Measurements from ENCODE around the gene GNB5. TPM values are rescaled to one million over a fixed set of nuclear protein-coding genes. Genes with fewer than 3 reads are reported as not detected.

GNB5 gene
- total and polyA plus RNA-seq, 8 donors = 12.2 to 28.2 (median 15.8) TPM

GRCh38 chr15:52068004-52068615 lies 123.1 kb downstream of the GNB5 start:
- no peak for DNase-seq
- ATAC-seq = no peak
- 66 to 86% methylated on average over 2 of the region's 2 CpGs for WGBS, 2 donors
- no peak for FAIRE-seq
- H3K4me3 ChIP-seq = no peak overlapping the region
- H3K27me3 ChIP-seq = no peaks in the 10 kb centered on the region
- intact Hi-C loops (cut with DNase I) = no loop called here
- H3K4me1 ChIP-seq = peaks cover 0 to 3% (median 0%) of the 10 kb centered on the region in 3 donors
- H3K27ac ChIP-seq = no peak overlapping the region
- H3K36me3 ChIP-seq = peaks cover 0 to 7% (median 0%) of the 10 kb centered on the region in 3 donors
- TF ChIP-seq CTCF (IDR thresholded peaks at IDR 0.05) = no peak
- no peaks in the 10 kb centered on the region for H3K9me3 ChIP-seq

GRCh38 chr15:52067545-52067926 lies 123.7 kb downstream of the GNB5 start:
- H3K4me1 ChIP-seq = peaks cover 0 to 3% (median 0%) of the 10 kb centered on the region in 3 donors
- H3K36me3 ChIP-seq = peaks cover 0 to 12% (median 4%) of the 10 kb centered on the region in 3 donors
- DNase-seq (no peak), FAIRE-seq (no peak), ATAC-seq (no peak)
- no peak for TF ChIP-seq CTCF (IDR thresholded peaks at IDR 0.05)
- intact Hi-C loops (cut with DNase I) = no loop called here
- no peak overlapping the region for H3K27ac ChIP-seq
- H3K27me3 ChIP-seq = no peaks in the 10 kb centered on the region
- H3K9me3 ChIP-seq = no peaks in the 10 kb centered on the region
- no peak overlapping the region for H3K4me3 ChIP-seq

- FAIRE-seq (no peak), ATAC-seq (no peak), DNase-seq (no peak)
- peaks cover 0 to 18% (median 4%) of the 10 kb centered on the region in 3 donors for H3K36me3 ChIP-seq
- no peak overlapping the region for H3K27ac ChIP-seq
- no peaks in the 10 kb centered on the region for H3K27me3 ChIP-seq
- TF ChIP-seq CTCF (IDR thresholded peaks at IDR 0.05) = no peak
- intact Hi-C loops (cut with DNase I) = no loop called here
- H3K4me3 ChIP-seq = no peak overlapping the region
- no peaks in the 10 kb centered on the region for H3K9me3 ChIP-seq
- peaks cover 0 to 3% (median 0%) of the 10 kb centered on the region in 3 donors for H3K4me1 ChIP-seq
- WGBS, 2 donors = 82 to 91% methylated on average over 3 of the region's 3 CpGs
Measured at GRCh38 chr15:52066842-52067544, 124.2 kb downstream of the GNB5 start.

Other genes starting within 250 kb of the GNB5 start
- gene LEO1, start 219.6 kb downstream of the GNB5 start, total RNA-seq = 1 to 10 TPM; 3.0 to 7.4 (median 5.3) TPM
- gene LEO1, start 219.6 kb downstream of the GNB5 start, polyA plus RNA-seq = 1 to 10 TPM; 4.0 to 8.1 TPM
- 10 to 100 TPM in 4 of 6 donors, 1 to 10 TPM in 2; 7.4 to 13.9 (median 10.6) TPM for gene MAPK6, start 172.2 kb downstream of the GNB5 start, total RNA-seq
- 1 to 10 TPM; 3.0 to 5.6 TPM for gene MAPK6, start 172.2 kb downstream of the GNB5 start, polyA plus RNA-seq
- gene BCL2L10, start 78.6 kb downstream of the GNB5 start, total RNA-seq = under 1 TPM; 0.23 to 0.73 (median 0.53) TPM
- gene BCL2L10, start 78.6 kb downstream of the GNB5 start, polyA plus RNA-seq = 1 to 10 TPM in 1 of 2 donors, under 1 TPM in 1; 0.84 to 1.4 TPM
- gene MYO5C, start 104.4 kb upstream of the GNB5 start, total RNA-seq = 10 to 100 TPM; 32.6 to 52.7 (median 41.3) TPM
- 10 to 100 TPM; 12.7 to 12.8 TPM for gene MYO5C, start 104.4 kb upstream of the GNB5 start, polyA plus RNA-seq

Data from pancreas (tissue), 10 donors.